ENCODE data around the gene VWF.

GRCh38 chr12:5985471-5985870 is 139.0 kb downstream of the VWF start:
- TF ChIP-seq EZH2 (IDR thresholded peaks at IDR 0.05; ENCODE audit: borderline replicate concordance, low read length) (no peak), CTCF (IDR thresholded peaks at IDR 0.05; ENCODE audit: low read length) (no peak)

Measured in OCI-LY1 (cell line).